ENCODE results near the gene PWWP2B.
"Not testable (repeated sequence)": the region's sequence is repeated elsewhere in the genome, so short reads cannot be mapped to it uniquely, and the experiment has no call there.

The PWWP2B gene

GRCh38 chr10:132379026-132379425, 18.0 kb upstream of the PWWP2B start:
- DNase-seq (ENCODE audit: insufficient read length, low spot score); FAIRE-seq: not testable (repeated sequence)

GRCh38 chr10:132380986-132381385, 16.0 kb upstream of the PWWP2B start:
- FAIRE-seq; DNase-seq (ENCODE audit: insufficient read length, low spot score): not testable (repeated sequence)

GRCh38 chr10:132381741-132382140, 15.3 kb upstream of the PWWP2B start:
- FAIRE-seq = no peak

GRCh38 chr10:132382231-132382922, 14.6 kb upstream of the PWWP2B start:
- FAIRE-seq (no peak), DNase-seq (ENCODE audit: insufficient read length, low spot score) (no peak)

More at GRCh38 chr10:132381741-132382140, 15.3 kb upstream of the PWWP2B start:
- DNase-seq (ENCODE audit: insufficient read length, low spot score) = no peak

DNA sequence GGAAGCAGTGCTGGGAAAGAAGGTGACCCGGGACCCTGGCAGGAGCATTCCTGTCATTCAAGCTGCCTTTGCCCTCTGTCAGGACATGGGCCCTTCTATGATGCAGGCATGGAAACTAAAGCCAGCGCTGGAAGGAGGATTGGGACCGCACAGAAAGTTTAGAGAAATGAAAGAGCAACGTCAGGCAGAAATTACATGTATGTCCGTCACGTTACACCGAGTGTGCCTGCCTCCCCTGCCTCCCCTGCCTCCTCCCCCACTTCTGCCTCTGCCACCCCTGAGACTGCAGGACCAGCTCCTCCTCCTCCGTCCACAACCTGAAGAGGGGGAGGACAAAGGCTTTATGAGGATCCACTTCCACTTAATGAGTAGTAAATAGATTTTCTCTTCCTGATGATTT, 13.9 kb upstream of the PWWP2B start:
- no peak for FAIRE-seq
- no peak for DNase-seq (ENCODE audit: insufficient read length, low spot score)

- FAIRE-seq (no peak), DNase-seq (ENCODE audit: insufficient read length, low spot score) (no peak)
These were observed 13.2 kb upstream of the PWWP2B start for GRCh38 chr10:132383751-132384196.

GRCh38 chr10:132384618-132385388, 12.2 kb upstream of the PWWP2B start:
- FAIRE-seq (no peak), DNase-seq (ENCODE audit: insufficient read length, low spot score) (no peak)

- FAIRE-seq = no peak
- DNase-seq (ENCODE audit: insufficient read length, low spot score) = no peak
These were observed 11.7 kb upstream of the PWWP2B start for GRCh38 chr10:132385389-132385667.

DNA sequence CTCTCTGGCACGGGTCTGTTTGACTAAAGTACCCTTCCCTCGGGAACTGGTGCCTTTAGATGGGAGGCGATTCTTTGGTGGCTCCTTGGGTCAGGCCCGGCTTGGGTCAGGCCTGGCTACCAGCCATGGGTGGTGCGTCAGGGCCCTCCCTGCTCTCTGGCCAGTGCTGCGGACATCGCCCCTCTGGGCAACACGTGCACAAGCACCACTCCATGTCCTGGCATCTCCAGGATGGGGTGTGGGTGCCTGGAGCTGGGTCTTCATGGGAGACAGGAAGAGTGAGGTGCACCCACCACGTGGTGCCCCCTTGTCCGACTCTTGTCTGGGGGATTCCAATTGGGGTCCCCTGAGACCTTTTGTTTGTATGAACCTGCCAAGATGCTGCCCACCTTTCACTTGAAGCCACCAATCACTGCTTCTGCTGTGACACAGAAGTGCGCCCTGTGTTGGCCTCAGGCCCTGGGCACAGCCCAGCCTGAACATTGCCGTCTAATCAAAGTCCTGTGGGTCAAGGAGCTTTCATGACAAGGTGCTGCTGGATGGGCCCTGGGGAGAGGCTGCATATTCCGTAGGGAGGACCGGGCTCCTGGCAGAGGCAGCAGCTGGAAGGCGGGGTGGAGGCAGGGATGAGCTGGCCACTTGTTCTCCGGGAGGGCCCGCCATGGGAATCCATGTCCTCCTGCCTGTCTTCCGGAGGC, 11.1 kb upstream of the PWWP2B start:
- no peak for FAIRE-seq
- DNase-seq (ENCODE audit: insufficient read length, low spot score) = no peak

- FAIRE-seq (no peak), DNase-seq (ENCODE audit: insufficient read length, low spot score) (no peak)
These were observed 10.6 kb upstream of the PWWP2B start for GRCh38 chr10:132386419-132386831.

DNA sequence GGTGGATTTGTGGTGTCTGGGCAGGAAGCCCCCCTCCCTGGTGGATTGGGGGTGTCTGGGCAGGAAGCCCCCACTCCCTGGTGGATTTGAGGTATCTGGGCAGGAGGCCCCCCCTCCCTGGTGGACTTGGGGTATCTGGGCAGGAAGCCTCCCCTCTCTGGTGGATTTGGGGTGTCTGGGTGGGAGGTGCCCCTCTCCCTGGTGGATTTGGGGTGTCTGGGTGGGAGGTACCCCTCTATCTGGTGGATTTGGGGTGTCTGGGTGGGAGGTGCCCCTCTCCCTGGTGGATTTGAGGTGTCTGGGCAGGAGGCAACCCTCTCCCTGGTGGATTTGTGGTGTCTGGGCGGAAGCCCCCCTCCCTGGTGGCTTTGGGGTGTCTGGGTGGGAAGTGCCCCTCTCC, 10.1 kb upstream of the PWWP2B start:
- not testable (repeated sequence) for DNase-seq (ENCODE audit: insufficient read length, low spot score); FAIRE-seq

DNA sequence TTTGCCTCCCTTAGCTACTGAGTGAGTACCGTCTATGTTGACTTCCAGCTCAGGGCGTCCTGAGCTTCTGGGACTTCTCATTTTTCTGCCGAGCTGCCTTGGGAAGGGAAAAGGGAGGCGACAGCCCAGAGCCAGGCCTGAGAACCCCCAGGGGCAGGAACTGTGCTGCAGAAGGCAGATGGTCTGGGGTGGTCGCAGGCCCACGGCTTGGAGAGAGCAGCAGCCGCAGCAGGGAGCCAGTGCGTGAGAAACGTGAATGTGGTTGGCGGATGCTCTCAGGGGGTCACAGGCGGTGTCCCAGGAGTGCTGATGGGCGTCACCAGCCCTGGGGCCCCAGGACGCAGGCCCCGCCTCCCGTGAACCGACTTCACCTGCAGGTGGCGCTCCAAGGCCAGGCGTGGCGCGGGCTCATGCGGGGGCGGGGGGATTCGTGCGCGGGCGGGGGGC, 9.2 kb upstream of the PWWP2B start:
- FAIRE-seq = no peak
- peak; percentile 68 for DNase-seq (ENCODE audit: insufficient read length, low spot score)

GRCh38 chr10:132388891-132389432, 8.0 kb upstream of the PWWP2B start:
- no peak for FAIRE-seq
- peak; percentile 36 for DNase-seq (ENCODE audit: insufficient read length, low spot score)

- FAIRE-seq (no peak), DNase-seq (ENCODE audit: insufficient read length, low spot score) (no peak)
These were observed 7.4 kb upstream of the PWWP2B start for GRCh38 chr10:132389433-132390169.

DNA sequence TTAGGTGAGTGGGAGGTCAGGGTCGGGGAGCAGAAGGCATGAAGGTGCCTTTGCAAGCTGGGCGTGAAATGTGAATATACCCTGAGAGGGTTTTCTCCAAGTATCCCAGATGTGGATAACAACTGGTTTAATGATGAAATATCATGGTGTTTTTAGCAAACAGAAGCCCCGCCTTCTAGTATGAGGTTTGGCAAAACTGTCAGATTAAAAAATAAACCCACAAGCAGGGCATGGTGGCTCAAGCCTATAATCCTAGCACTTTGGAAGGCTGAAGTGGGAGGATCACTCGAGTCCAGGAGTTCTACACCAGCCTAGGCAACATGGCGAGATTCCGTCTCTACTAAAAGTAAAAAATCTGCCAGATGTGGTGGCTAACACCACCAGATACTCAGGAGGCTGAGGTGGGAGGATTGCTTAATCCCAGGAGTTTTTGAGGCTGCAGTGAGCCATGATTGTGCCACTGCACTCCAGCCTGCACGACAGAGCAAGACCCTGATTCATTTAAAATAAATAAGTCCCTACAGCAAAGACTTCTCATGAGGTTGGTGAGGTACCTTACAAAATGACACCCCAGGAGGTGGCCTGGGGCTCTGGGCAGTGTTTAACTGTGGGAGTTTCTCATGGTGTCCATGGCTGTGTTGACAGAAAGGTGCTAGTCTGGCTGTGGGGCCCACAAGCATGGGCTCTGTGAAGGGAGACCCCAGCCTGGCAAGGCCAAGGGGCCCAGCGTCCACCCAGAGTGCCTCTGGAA, 6.7 kb upstream of the PWWP2B start:
- no peak for FAIRE-seq

DNA sequence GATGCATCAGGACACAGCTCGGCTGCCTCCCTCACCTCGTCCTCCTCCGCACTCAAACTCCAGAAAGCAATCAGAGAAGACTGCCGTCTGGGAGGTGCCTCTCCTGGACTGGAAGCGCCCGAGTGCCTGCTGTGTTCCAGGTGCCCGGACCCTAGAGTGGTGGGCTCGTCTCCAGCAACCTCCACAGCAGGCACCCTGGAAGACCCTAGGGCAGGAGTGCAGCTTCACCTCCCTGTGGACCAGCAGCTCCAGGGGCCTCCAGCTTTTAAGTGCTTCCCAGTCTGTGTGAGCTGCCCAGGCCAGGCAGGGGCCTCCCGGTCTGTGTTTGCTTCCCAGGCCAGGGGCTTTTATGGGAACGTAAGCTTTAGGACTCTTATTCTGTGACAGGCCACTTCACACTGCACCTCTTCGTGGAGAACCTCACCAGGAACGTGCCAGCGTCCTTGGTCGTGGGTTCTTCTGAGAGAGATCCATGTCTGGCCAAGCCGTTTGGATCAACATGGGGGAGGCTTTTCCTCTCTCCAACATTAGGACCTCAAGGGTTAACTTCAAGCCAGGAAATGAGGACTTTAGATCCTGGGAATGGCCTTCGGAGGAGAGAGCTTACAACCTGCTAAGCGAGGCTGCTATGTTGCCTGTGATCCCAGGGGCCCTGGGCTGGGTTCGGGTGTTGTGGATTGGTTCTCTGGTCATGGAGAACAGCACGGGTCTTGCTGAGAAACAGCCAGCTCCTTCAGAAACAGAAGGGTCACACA, 5.9 kb upstream of the PWWP2B start:
- DNase-seq (ENCODE audit: insufficient read length, low spot score) (no peak), FAIRE-seq (no peak)

More for the DNA sequence above, 6.7 kb upstream of the PWWP2B start:
- no peak for DNase-seq (ENCODE audit: insufficient read length, low spot score)

DNA sequence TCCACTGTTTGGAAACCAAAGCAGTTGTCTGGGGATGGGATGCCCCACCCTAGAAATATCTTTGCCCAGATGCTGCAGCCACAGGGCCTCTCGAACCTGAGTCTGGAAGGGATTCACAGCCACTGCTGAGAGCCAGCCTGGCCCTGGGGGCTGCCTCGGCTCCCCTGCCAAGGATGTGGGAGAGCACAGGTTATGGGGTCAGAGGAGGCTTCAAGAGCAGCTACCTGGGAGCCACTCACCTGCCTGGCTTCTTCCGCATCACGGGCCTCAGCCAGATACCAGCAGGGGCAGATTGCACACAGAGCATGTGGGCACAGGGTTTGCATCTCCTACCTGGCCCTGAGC, 5.4 kb upstream of the PWWP2B start:
- no peak for DNase-seq (ENCODE audit: insufficient read length, low spot score)
- no peak for FAIRE-seq

- no peak for DNase-seq (ENCODE audit: insufficient read length, low spot score)
- FAIRE-seq = peak; percentile 93
These were observed 4.7 kb upstream of the PWWP2B start for GRCh38 chr10:132392184-132392800.
